GM21515 (cell line): ENCODE data around the gene ARAF.

ENCODE experiments used
- ATAC-seq: cut with Tn5 transposase; IDR thresholded peaks from one replicate; pipeline ENCODE4 v1.9.1; 2021; ENCODE audit not compliant: unreplicated experiment

Gene ARAF

GRCh38 chrX:47563801-47564315 lies 2.9 kb downstream of the ARAF start:
- ATAC-seq, result no peak

GRCh38 chrX:47564438-47565085 lies 3.6 kb downstream of the ARAF start:
- no peak for ATAC-seq

- no peak for ATAC-seq
Measured at GRCh38 chrX:47566841-47567240, 5.8 kb downstream of the ARAF start.

DNA sequence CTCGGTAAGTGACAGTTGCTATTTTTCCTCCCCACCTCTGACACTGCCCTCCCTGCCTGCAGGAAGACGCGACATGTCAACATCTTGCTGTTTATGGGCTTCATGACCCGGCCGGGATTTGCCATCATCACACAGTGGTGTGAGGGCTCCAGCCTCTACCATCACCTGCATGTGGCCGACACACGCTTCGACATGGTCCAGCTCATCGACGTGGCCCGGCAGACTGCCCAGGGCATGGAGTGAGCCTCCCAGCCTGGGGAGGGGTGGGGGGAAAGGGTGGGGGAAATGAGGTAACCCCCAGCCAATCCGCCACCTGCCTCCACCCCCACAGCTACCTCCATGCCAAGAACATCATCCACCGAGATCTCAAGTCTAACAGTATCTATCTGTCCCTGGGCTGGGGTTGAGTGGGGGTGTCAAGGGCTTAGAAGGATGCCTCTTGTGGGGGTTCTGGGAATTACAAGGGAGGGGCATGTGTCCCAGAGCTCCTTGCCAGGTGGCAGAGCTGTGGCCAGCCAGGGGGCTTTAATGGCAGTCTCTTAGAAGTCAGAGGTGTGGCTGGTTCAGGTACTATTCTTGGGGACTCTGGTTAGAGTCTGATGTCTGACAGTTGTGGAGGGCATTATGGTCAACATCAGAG lies 7.8 kb downstream of the ARAF start:
- no peak for ATAC-seq

- ATAC-seq, result no peak
Measured at GRCh38 chrX:47570794-47571193, 9.8 kb downstream of the ARAF start.

DNA sequence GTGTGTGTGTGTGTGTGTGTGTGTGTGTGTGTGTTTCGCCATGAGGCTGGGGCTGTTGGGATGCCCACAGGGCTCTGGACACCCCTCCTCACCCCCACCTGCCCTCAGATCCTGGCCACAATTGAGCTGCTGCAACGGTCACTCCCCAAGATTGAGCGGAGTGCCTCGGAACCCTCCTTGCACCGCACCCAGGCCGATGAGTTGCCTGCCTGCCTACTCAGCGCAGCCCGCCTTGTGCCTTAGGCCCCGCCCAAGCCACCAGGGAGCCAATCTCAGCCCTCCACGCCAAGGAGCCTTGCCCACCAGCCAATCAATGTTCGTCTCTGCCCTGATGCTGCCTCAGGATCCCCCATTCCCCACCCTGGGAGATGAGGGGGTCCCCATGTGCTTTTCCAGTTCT lies 10.2 kb downstream of the ARAF start:
- ATAC-seq, result no peak

DNA sequence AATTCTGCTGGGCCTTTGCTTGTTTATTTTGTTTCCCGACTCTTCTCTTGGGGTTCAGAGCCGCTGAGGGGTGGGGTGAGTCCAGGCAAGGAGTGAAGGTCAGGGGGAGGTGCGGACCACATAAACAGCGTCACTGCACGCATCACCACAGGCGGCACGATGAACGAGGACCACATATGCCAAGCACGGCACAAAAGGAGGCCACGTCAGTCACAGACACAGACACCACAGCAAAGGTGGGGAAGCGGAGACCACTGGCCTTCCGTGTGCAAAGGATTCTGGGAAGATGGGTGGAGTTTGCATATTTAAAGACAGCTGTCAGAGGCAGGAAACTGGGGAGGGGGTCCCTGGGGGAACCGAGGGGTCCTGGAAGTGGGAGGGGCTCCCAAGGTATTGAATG lies 10.9 kb downstream of the ARAF start:
- ATAC-seq, result no peak

GRCh38 chrX:47572773-47573340 lies 11.9 kb downstream of the ARAF start:
- no peak for ATAC-seq

- no peak for ATAC-seq
Measured at GRCh38 chrX:47573341-47574075, 12.5 kb downstream of the ARAF start.

- no peak for ATAC-seq
Measured at GRCh38 chrX:47574076-47574546, 13.1 kb downstream of the ARAF start.

DNA sequence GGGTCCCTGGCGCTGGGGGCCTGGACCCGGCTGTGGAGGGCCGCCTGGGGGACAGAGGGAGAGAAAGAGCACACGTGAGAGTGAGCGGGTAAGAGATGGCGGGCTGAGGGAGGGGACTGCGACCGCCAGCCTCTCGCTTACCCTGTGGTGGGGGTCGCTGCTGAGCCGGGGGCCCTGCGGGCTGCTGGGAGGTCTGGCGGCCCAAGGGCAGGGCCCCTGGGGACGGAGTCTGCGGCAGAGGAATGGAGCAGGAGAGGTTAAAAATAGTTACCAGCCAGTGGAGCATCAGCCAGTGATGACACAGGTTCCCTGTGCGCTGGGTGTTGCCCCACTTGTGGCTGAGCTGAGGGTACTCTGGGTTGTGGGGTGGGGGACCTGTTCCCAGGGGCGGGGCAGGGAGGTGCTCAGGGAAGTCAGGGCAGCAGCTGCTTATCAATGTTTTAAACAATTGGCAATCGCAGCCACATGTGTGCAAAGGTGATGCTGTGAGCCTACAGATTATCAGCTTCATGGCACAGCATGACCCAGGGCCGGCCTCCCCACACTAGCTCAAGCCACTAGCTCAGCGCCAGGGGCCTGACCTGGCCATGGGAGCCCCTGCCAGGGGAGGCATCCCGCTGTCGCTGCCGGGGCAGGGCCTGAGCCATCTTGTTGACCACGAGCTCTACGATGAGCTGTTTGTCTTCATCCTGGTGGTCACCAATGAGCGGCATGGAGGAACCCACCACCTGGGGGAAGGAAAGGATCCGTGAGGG lies 13.7 kb downstream of the ARAF start:
- ATAC-seq, result no peak

GRCh38 chrX:47576021-47576898 lies 15.3 kb downstream of the ARAF start:
- ATAC-seq, result no peak

GRCh38 chrX:47577424-47577823 lies 16.4 kb downstream of the ARAF start:
- ATAC-seq, result no peak

- no peak for ATAC-seq
Measured at GRCh38 chrX:47577901-47578300, 16.9 kb downstream of the ARAF start.

- no peak for ATAC-seq
Measured at GRCh38 chrX:47578692-47579091, 17.7 kb downstream of the ARAF start.

DNA sequence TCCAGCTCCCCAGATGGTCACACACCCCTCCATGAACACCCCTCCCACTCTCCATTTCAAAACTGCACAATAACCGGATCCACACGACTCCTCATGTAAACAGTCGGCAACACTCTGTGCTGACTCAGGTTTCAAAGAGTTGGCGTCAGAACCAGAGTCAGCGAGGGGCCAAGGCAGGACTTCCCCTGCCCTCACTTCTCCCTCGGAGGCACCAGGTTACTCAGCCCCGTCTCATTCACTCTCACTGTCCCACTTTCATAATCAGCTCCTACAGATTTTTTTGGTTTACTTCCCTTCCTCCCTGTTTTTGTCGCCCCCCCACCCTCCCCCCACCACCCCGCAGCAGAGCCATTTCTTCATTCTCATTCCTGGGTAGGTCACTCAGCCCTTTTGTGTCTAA lies 18.5 kb downstream of the ARAF start:
- ATAC-seq, result no peak

GRCh38 chrX:47581731-47582647 lies 21.0 kb downstream of the ARAF start, which contains the start of gene TIMP1:
TIMP1 (plus strand) TSS chrX:47582436; CDS start chrX:47583416, 980 bp downstream.
- ATAC-seq, result peak; percentile 88

DNA sequence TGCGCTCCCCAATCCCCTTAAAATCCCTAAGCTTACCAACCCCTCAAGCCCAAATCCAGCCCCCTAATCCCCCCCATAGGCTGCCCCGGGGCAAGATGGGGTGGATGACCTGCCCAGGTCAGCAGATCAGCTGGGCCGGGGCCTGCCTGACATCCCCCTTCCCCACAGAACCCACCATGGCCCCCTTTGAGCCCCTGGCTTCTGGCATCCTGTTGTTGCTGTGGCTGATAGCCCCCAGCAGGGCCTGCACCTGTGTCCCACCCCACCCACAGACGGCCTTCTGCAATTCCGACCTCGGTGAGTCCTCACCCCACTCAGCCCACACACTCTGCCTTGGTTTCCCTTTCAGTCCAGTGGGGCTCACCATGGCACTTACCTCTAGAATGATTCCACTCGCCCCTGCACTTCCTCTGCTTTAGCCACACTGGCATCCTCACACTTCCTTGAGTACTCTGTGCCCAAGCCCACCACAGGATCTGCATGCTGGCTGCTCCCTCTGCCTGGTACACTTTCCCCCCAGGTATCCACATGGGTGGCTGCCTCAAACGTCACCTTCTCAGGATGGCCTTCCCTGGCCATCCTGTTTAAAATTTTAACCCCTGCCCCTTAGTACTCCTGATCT lies 22.3 kb downstream of the ARAF start:
- no peak for ATAC-seq
